GM19238 (cell line): ENCODE results near the gene IMMP2L.

Experiments used
- DNase-seq: peaks from one replicate; pipeline ENCODE4 v3.0.0; 2011; ENCODE audit warnings: low spot score; ENCODE audit not compliant: insufficient read length

IMMP2L gene

DNA sequence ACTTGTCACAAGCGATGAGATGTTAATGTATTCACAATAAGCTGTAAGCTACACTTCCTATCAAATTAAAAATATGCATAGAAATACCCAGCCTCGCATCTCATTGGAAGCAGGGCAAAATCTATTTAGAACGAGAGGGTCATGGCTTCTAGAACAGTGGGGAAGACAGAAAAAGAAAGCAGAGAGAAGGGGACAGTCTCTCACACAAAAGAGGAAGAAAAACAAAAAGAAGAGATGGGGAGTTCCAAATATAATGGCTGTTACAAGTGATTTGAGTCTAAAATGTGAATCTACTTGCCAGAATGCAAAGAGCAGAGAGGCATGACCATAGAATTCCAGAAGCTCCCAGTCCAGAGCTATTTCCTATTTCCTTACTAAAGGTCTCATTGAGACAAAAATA lies 457.6 kb downstream of the IMMP2L start:
- no peak for DNase-seq

DNA sequence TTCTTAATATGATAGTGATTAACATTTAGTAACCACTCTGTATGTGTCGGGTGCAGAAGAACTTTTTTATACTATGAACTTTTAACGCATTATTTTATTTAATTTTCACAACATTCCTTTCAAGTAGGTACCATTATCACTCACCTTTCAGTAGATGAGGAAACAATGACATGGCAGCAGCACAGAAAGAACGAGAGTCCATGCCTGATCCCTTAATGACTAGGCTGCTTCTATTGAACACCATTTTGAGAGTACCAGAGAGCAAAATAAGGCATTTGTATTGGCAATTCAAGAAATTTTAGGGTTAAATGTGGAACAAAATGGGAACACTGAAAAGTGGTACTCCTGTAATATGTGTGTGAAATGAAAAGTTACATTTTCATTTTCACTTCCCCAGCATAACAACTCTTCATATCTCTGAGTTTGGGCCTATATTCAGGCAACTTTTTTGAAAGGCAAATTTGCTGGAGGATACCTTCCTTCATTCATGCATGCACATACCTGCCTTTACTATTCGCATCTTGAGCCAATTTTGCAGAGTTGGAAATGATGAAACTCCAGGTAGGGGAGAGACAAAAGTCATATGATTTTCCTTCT lies 458.5 kb downstream of the IMMP2L start:
- no peak for DNase-seq

GRCh38 chr7:111103136-111103535 lies 459.2 kb downstream of the IMMP2L start:
- no peak for DNase-seq

GRCh38 chr7:111101856-111102646 lies 460.2 kb downstream of the IMMP2L start:
- DNase-seq, result no peak

- DNase-seq, result no peak
Measured at GRCh38 chr7:111098926-111099250, 463.4 kb downstream of the IMMP2L start.

- DNase-seq, result no peak
Measured at GRCh38 chr7:111098011-111098925, 464.0 kb downstream of the IMMP2L start.

DNA sequence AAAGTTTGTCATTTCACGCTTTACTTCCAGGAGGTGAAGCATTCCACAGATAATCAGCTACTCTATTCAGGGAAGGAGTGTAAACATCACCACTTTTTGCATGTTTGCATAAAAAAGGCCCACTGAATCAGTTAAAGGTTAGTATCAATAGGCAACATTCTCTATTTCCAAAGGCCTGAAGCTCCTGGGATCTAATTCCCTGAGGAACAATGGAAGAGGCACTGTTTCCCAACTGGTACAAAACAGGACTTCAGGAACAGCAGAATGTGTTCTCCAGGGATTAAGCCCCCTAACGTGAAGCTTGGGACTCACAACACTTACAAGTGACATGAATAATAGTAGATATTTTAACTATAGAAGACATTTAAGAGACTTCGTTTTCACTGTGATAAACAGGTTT lies 465.3 kb downstream of the IMMP2L start:
- no peak for DNase-seq

GRCh38 chr7:111094419-111094818 lies 467.9 kb downstream of the IMMP2L start:
- no peak for DNase-seq

DNA sequence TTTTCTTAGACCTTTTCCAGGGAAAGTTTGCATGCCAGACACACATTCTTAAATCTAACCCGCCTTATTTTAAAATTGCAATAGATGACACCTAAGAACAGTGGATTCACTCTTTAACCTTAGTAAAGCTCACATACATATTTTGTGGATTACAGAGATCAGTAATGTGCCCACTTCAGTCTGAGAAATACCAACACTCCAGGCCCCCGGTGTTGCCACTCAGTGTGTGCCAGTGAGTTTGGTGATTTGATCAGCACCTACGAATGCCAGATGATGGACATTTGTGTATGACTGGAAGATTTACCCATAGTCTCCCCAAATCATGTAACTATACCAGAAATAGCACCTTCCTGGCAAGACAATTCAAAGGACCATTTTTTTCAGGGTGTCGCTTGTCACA lies 468.8 kb downstream of the IMMP2L start:
- no peak for DNase-seq

- no peak for DNase-seq
Measured at GRCh38 chr7:111092406-111093236, 469.7 kb downstream of the IMMP2L start.

GRCh38 chr7:111091593-111092358 lies 470.5 kb downstream of the IMMP2L start:
- no peak for DNase-seq

- DNase-seq, result no peak
Measured at GRCh38 chr7:111090846-111091245, 471.4 kb downstream of the IMMP2L start, which contains the start of gene LRRN3. TSS of gene LRRN3 (plus strand) at chr7:111091127. CDS start at chr7:111122773, 31,646 bp downstream.

GRCh38 chr7:111089822-111090426 lies 472.4 kb downstream of the IMMP2L start:
- no peak for DNase-seq

DNA sequence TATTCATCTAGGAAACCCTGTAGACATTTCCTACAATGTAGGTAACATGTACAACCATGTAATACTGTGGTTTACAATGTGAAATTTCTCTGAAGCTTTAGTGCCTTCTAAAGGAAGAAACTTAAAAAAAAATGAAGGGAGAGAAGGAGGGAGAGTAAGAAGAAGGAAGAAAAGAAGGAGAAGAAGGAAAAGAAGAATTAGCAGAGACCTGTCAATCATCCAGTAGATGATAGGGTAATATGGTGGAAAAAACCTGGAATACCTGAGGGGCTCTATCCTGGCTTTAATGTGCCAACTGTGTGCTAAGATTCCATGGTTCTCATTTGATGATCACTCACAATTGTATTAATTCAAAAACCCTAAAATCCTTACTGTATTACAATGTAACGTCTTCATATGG lies 474.0 kb downstream of the IMMP2L start:
- no peak for DNase-seq

DNA sequence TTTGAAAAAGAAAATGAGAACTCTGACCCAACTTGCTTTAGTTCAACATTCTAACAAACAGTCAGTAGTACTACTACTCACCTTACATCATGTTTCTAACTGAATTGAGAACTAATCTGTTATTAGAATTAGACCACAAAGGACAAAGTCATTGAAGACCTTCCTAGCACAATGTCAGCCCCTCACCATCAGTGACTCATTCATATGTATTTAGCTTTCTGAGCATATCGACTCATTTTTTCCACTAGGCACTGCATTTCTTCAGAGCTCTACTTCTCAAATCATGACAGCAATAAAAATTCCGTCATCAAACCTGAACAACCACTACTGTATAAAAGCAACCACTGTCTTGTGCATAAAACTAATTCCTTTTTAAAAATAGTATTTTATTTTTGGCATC lies 475.8 kb downstream of the IMMP2L start:
- DNase-seq, result no peak

- no peak for DNase-seq
Measured at GRCh38 chr7:111085356-111085755, 476.9 kb downstream of the IMMP2L start.

GRCh38 chr7:111083413-111083812 lies 478.9 kb downstream of the IMMP2L start:
- DNase-seq, result peak; percentile 22

GRCh38 chr7:111082351-111082750 lies 479.9 kb downstream of the IMMP2L start:
- no peak for DNase-seq

- DNase-seq, result no peak
Measured at GRCh38 chr7:111081546-111082267, 480.6 kb downstream of the IMMP2L start.
